SU-DHL-6 (cell line): ENCODE results near the gene PPHLN1.

Experiments used
- H2AFZ ChIP-seq: fragments of 200-600 bp; sonication (generic); 2 replicates; pipeline ENCODE4 v1.6.1; 2014; ENCODE audit warnings: low read depth, mild to moderate bottlenecking, moderate library complexity, mixed read lengths, antibody characterized with exemption, low read length; ENCODE audit not compliant: severe bottlenecking
- H3F3A ChIP-seq: fragments of 200-600 bp; shearing (Covaris generic); 2 replicates; pipeline ENCODE4 v1.6.0; 2016; ENCODE audit warnings: antibody characterized with exemption, mild to moderate bottlenecking; ENCODE audit not compliant: insufficient read depth
- H3K27ac ChIP-seq: fragments of 200-600 bp; sonication (generic); 2 replicates; pipeline ENCODE4 v1.5.1; 2016; ENCODE audit warnings: low read depth, mild to moderate bottlenecking, low read length, moderate library complexity, mixed read lengths
- H3K27me3 ChIP-seq: fragments of 200-600 bp; sonication (generic), shearing (Covaris generic); 2 replicates; pipeline ENCODE4 v1.6.0; 2014; ENCODE audit warnings: mild to moderate bottlenecking, low read length
- H3K36me3 ChIP-seq: fragments of 200-600 bp; sonication (generic); 2 replicates; pipeline ENCODE4 v1.6.1; 2014; ENCODE audit warnings: mild to moderate bottlenecking, low read length, mixed read lengths
- H3K4me2 ChIP-seq: fragments of 300-600, 200-600 bp; shearing (Covaris generic), sonication (generic); 2 replicates; pipeline ENCODE4 v1.6.0; 2014; ENCODE audit warnings: low read length, low read depth, mild to moderate bottlenecking; ENCODE audit not compliant: poor library complexity, severe bottlenecking
- H3K4me3 ChIP-seq: fragments of 200-600 bp; sonication (generic); 2 replicates; pipeline ENCODE4 v1.5.1; 2014; ENCODE audit warnings: antibody characterized with exemption, low read length, mild to moderate bottlenecking, mixed read lengths; ENCODE audit not compliant: insufficient read depth, poor library complexity, severe bottlenecking
- H3K79me2 ChIP-seq: fragments of 200-600 bp; sonication (generic); 2 replicates; pipeline ENCODE4 v1.6.1; 2014; ENCODE audit warnings: mild to moderate bottlenecking, low read length, moderate library complexity; ENCODE audit not compliant: insufficient read depth
- H3K9ac ChIP-seq: fragments of 200-600 bp; sonication (generic); 2 replicates; pipeline ENCODE4 v1.7.0; 2014; ENCODE audit warnings: mild to moderate bottlenecking, low read length
- H3K9me2 ChIP-seq: fragments of 200-600 bp; sonication (generic); replicated peaks from 2 replicates; pipeline ENCODE4 v1.6.1; 2014; ENCODE audit warnings: low read length; ENCODE audit not compliant: insufficient read depth
- H3K9me3 ChIP-seq: fragments of 200-600 bp; sonication (generic); 2 replicates; pipeline ENCODE4 v1.6.1; 2014; ENCODE audit warnings: low read length, mixed read lengths; ENCODE audit not compliant: insufficient read depth
- H4K20me1 ChIP-seq: fragments of 200-600 bp; sonication (generic); 2 replicates; pipeline ENCODE4 v1.6.1; 2014; ENCODE audit warnings: low read depth, mild to moderate bottlenecking, antibody characterized with exemption, low read length, moderate library complexity, mixed read lengths
- EZH2phosphoT487 ChIP-seq: fragments of 200-600 bp; sonication (generic), shearing (Covaris generic); conservative IDR thresholded peaks from 2 replicates; pipeline ENCODE4 v1.6.1; 2018; ENCODE audit warnings: mild to moderate bottlenecking, antibody characterized with exemption, low read length, moderate library complexity, mixed read lengths
- TF ChIP-seq, protein P1 (sequence below): fragments of 200-600 bp; sonication (generic); IDR thresholded peaks from one replicate; pipeline ENCODE4 v1.5.1; 2017; ENCODE audit warnings: antibody characterized with exemption, mild to moderate bottlenecking, low read length, moderate library complexity; ENCODE audit not compliant: insufficient read depth, poor library complexity, severe bottlenecking

PPHLN1 gene

DNA sequence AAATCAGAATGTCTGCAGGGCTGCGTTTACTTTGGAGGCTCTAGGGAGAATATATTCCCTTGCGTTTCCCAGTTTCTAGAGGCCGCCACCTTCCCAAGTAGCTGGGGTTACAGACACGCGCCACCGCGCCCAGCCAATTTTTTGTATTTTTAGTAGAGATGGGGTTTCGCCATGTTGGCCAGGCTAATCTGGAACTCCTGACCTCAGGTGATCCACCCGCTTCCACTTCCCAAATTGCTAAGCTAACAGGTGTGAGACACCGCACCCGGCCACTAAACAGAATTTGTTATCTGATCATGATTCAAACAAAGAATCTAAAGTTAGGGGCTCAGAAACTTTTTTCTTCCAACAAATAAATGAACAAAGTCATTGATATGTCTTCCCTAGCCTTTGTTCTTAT, 114.6 kb downstream of the PPHLN1 start:
- no peaks in the 10 kb centered on the region; the same call in 1 of the 2 replicates for H3F3A ChIP-seq
- TF ChIP-seq, protein P1, sequence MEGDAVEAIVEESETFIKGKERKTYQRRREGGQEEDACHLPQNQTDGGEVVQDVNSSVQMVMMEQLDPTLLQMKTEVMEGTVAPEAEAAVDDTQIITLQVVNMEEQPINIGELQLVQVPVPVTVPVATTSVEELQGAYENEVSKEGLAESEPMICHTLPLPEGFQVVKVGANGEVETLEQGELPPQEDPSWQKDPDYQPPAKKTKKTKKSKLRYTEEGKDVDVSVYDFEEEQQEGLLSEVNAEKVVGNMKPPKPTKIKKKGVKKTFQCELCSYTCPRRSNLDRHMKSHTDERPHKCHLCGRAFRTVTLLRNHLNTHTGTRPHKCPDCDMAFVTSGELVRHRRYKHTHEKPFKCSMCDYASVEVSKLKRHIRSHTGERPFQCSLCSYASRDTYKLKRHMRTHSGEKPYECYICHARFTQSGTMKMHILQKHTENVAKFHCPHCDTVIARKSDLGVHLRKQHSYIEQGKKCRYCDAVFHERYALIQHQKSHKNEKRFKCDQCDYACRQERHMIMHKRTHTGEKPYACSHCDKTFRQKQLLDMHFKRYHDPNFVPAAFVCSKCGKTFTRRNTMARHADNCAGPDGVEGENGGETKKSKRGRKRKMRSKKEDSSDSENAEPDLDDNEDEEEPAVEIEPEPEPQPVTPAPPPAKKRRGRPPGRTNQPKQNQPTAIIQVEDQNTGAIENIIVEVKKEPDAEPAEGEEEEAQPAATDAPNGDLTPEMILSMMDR, result no peak
- no peak for TF ChIP-seq EZH2phosphoT487
- H3K9me3 ChIP-seq, result no peaks in the 10 kb centered on the region
- H4K20me1 ChIP-seq, result no peaks in the 10 kb centered on the region
- H3K79me2 ChIP-seq, result no peaks in the 10 kb centered on the region
- no peak overlapping the region for H3K4me2 ChIP-seq
- no peaks in the 10 kb centered on the region for H3K27me3 ChIP-seq
- H3K36me3 ChIP-seq, result no peaks in the 10 kb centered on the region; the same call in none of the 2 replicates
- no peak overlapping the region for H3K9ac ChIP-seq
- no peak overlapping the region for H3K27ac ChIP-seq
- H2AFZ ChIP-seq, result no peak overlapping the region
- H3K9me2 ChIP-seq, result no peaks in the 10 kb centered on the region
- H3K4me3 ChIP-seq, result no peak overlapping the region

DNA sequence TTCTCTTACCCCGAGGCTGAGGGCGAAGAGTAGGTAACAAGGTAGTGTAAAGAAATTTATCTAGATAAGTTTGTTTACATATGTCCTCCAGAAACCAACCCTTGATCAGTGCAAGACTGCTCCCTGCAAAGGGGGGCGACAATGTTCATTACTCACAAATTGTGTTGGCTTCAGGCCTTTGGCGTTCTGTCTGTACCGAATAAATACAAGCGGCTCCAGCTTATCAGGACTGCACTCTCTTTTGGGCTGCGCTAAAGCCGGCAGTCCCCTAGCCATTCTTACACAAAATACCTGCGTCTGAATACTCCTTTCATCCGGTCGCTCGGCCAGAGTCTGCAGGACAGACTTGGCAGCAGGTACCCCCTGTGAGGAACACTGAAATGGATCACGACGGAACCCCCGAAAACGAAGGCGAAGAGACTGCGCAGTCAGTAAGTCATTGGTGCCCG, 116.4 kb downstream of the PPHLN1 start:
- Histone ChIP-seq H3K9me3 (no peaks in the 10 kb centered on the region), H3F3A (peaks cover 11% of the 10 kb centered on the region; the same call in 1 of the 2 replicates), H3K27ac (no peak overlapping the region), H2AFZ (no peak overlapping the region), H3K27me3 (no peaks in the 10 kb centered on the region), H3K4me3 (no peak overlapping the region), H3K9ac (no peak overlapping the region), H3K36me3 (no peaks in the 10 kb centered on the region; the same call in none of the 2 replicates), H3K4me2 (no peak overlapping the region), H3K79me2 (no peaks in the 10 kb centered on the region), H3K9me2 (no peaks in the 10 kb centered on the region), H4K20me1 (no peaks in the 10 kb centered on the region)
- TF ChIP-seq, protein P1, result no peak
- TF ChIP-seq EZH2phosphoT487, result no peak

DNA sequence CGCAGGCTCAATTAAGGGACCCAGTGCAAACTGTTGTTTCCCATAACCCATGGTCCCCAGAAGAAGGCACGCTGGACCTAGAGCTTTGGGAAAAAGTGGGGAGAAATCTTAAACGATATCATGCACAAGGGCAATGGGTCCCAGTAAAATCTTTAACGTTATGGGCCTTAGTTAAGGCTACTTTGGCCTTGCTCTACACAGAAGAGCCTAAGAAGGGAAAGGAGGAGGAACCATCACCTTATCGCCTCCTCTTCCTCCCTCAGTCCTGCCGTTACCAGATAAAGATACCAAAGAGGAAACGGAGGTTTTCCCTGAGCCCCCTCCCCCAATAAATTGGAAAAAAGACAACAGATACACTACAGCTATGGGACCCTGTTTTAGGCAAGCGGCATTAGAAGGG, 116.9 kb downstream of the PPHLN1 start:
- Histone ChIP-seq H3K36me3 (no peaks in the 10 kb centered on the region; the same call in none of the 2 replicates), H3K79me2 (no peaks in the 10 kb centered on the region), H3K4me2 (no peak overlapping the region), H2AFZ (no peak overlapping the region), H3K9me3 (no peaks in the 10 kb centered on the region), H3K4me3 (no peak overlapping the region), H3K9me2 (no peaks in the 10 kb centered on the region), H3K9ac (no peak overlapping the region), H4K20me1 (no peaks in the 10 kb centered on the region), H3F3A (peaks cover 16% of the 10 kb centered on the region; the same call in 1 of the 2 replicates), H3K27me3 (no peaks in the 10 kb centered on the region), H3K27ac (no peak overlapping the region)
- TF ChIP-seq, protein P1, result no peak
- TF ChIP-seq EZH2phosphoT487, result no peak
